DOHH2 (cell line): ENCODE results near the gene CDCA3.

Experiments used
- H3F3A ChIP-seq: fragments of 200-600 bp; sonication (generic), shearing (Covaris generic); 2 replicates; pipeline ENCODE4 v1.6.0; 2016; ENCODE audit warnings: antibody characterized with exemption, mild to moderate bottlenecking; ENCODE audit not compliant: control insufficient read depth, insufficient read depth
- H3K27ac ChIP-seq: fragments of 200-600 bp; sonication (generic); 2 replicates; pipeline ENCODE4 v1.5.1; 2014; ENCODE audit warnings: low read depth, mild to moderate bottlenecking, low read length, moderate library complexity
- H3K27me3 ChIP-seq: fragments of 200-600 bp; sonication (generic); 2 replicates; pipeline ENCODE4 v1.6.1; 2014; ENCODE audit warnings: mild to moderate bottlenecking, low read length, mixed read lengths; ENCODE audit not compliant: control insufficient read depth
- H3K36me3 ChIP-seq: fragments of 200-600 bp; sonication (generic); 2 replicates; pipeline ENCODE4 v1.6.1; 2014; ENCODE audit warnings: mild to moderate bottlenecking, low read length, moderate library complexity, mixed read lengths; ENCODE audit not compliant: control insufficient read depth
- H3K4me1 ChIP-seq: fragments of 200-600 bp; sonication (generic); 2 replicates; pipeline ENCODE4 v1.6.1; 2014; ENCODE audit warnings: mild to moderate bottlenecking, low read length, mixed read lengths; ENCODE audit not compliant: control insufficient read depth
- H3K4me2 ChIP-seq: fragments of 200-600 bp; sonication (generic); 2 replicates; pipeline ENCODE4 v1.6.0; 2014; ENCODE audit warnings: mild to moderate bottlenecking, low read length, moderate library complexity
- H3K4me3 ChIP-seq: fragments of 200-600 bp; sonication (generic); 2 replicates; pipeline ENCODE4 v1.5.1; 2014; ENCODE audit warnings: mild to moderate bottlenecking, low read length, mixed read lengths
- H3K79me2 ChIP-seq: fragments of 200-600 bp; sonication (generic); 2 replicates; pipeline ENCODE4 v1.6.1; 2014; ENCODE audit warnings: mild to moderate bottlenecking, low read length, mixed read lengths; ENCODE audit not compliant: control insufficient read depth
- H3K9me2 ChIP-seq: fragments of 200-600 bp; sonication (generic); replicated peaks from 2 replicates; pipeline ENCODE4 v1.6.1; 2014; ENCODE audit warnings: mild to moderate bottlenecking, low read length, mixed read lengths; ENCODE audit not compliant: control insufficient read depth
- H3K9me3 ChIP-seq: fragments of 200-600 bp; sonication (generic); 2 replicates; pipeline ENCODE4 v1.6.1; 2014; ENCODE audit warnings: antibody characterized with exemption, low read length, mixed read lengths; ENCODE audit not compliant: control insufficient read depth, insufficient read depth
- H4K20me1 ChIP-seq: fragments of 200-600 bp; sonication (generic); 2 replicates; pipeline ENCODE4 v1.6.0; 2014; ENCODE audit warnings: low read depth, mild to moderate bottlenecking, antibody characterized with exemption, low read length, moderate library complexity; ENCODE audit not compliant: control insufficient read depth, insufficient read depth
- CTCF ChIP-seq: fragments of 200-600 bp; sonication (generic); IDR thresholded peaks from one replicate; pipeline ENCODE4 v1.5.1; 2014; ENCODE audit warnings: antibody characterized with exemption, mild to moderate bottlenecking, low read depth, low read length; ENCODE audit not compliant: poor library complexity, severe bottlenecking
- EZH2phosphoT487 ChIP-seq: fragments of 200-600 bp; sonication (generic); IDR thresholded peaks from 2 replicates; pipeline ENCODE4 v1.6.1; 2017; ENCODE audit warnings: borderline replicate concordance, mild to moderate bottlenecking, antibody characterized with exemption, low read length, moderate library complexity, mixed read lengths

The CDCA3 gene

DNA sequence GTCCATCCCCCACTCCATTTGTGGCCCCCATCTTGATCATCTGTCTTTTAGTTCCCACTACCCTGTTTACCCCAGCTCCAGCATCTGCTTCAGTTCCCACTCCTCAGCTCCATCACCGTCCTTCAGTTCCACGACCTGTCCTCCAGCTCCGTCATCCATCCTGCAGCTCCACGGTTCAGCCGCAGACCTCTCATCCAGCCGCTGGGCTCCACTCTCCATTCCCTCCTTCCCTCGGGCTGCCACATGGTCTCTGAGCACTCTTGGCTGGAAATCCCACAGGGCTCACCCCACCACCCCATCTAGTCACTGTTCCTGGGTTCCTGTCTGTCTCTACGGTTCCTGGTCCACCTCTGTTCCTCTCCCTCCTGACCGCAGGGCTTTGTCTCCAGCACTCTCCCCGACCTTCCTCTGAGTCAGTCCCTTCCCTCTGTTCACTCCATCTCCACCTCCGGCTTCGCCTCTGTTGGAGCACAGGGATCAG is 26.1 kb downstream of the CDCA3 start:
- Histone ChIP-seq H3K4me2 (no peak overlapping the region), H3K9me3 (no peaks in the 10 kb centered on the region), H3K4me3 (no peak overlapping the region), H3F3A (no peaks in the 10 kb centered on the region), H3K36me3 (no peaks in the 10 kb centered on the region), H3K27ac (no peak overlapping the region), H3K79me2 (no peaks in the 10 kb centered on the region), H3K9me2 (no peaks in the 10 kb centered on the region), H3K27me3 (peaks cover 91% of the 10 kb centered on the region), H4K20me1 (no peaks in the 10 kb centered on the region), H3K4me1 (peaks cover 31% of the 10 kb centered on the region)
- no peak for TF ChIP-seq EZH2phosphoT487
- no peak for TF ChIP-seq CTCF

GRCh38 chr12:6824085-6824775 is 26.9 kb downstream of the CDCA3 start:
- H3K27ac ChIP-seq: no peak overlapping the region
- H4K20me1 ChIP-seq: no peaks in the 10 kb centered on the region
- H3K4me3 ChIP-seq: no peak overlapping the region
- H3K9me2 ChIP-seq: no peaks in the 10 kb centered on the region
- no peaks in the 10 kb centered on the region for H3F3A ChIP-seq
- peaks cover 90% of the 10 kb centered on the region for H3K27me3 ChIP-seq
- H3K9me3 ChIP-seq: no peaks in the 10 kb centered on the region
- no peaks in the 10 kb centered on the region for H3K36me3 ChIP-seq
- H3K4me2 ChIP-seq: no peak overlapping the region
- no peaks in the 10 kb centered on the region for H3K79me2 ChIP-seq
- no peak for TF ChIP-seq EZH2phosphoT487
- TF ChIP-seq CTCF: no peak
- H3K4me1 ChIP-seq: peaks cover 28% of the 10 kb centered on the region

DNA sequence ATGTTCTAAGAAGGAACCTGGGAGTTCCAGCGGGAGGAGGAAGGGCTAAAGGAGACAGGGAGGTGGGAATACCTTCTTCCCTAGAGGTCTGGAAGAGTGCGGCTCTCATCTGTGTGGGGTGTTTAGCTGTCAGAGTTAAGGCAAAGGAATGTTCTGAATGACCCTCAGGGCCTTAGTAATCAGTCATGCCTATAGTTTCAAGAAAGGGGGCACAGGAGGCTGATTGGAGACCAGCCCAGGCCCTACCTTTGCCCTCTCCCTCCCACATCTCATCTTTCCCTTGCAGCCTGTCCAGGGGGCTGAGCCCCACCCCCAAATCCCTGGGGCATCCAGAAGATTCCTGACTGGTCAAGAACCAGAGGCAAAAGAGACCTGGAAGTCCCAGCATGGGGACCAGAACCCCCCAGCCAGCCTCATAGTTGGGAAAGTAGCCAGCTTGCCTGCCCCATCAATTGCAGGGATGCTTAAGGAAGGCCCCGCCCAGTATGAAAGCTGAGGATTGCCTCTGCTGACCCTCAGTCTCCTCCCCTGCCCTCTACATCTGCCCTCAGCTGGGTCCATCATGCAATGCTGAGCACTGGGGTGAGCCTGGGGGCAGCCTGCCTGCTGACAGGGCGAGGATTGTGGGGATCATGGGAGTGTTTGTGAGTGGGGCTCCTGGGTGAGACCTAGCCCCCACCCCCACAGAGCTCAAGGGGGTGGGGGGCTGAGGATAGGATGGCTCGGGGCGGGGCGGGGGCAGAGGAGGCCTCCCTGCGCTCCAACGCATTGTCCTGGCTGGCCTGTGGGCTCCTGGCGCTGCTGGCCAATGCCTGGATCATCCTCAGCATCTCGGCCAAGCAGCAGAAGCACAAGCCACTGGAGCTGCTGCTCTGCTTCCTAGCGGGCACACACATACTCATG is 27.7 kb downstream of the CDCA3 start:
- Histone ChIP-seq H3K36me3 (no peaks in the 10 kb centered on the region), H3K9me2 (no peaks in the 10 kb centered on the region), H3F3A (no peaks in the 10 kb centered on the region), H3K4me2 (no peak overlapping the region), H3K4me1 (peaks cover 21% of the 10 kb centered on the region), H4K20me1 (no peaks in the 10 kb centered on the region), H3K27ac (no peak overlapping the region), H3K27me3 (peaks cover 82% of the 10 kb centered on the region), H3K79me2 (no peaks in the 10 kb centered on the region), H3K4me3 (no peak overlapping the region), H3K9me3 (no peaks in the 10 kb centered on the region)
- no peak for TF ChIP-seq CTCF
- TF ChIP-seq EZH2phosphoT487: no peak
